ENCODE results near the gene OR10P1.

GRCh38 chr12:55685671-55686070, 49.0 kb downstream of the OR10P1 start:
- TF ChIP-seq FOXK2 (IDR thresholded peaks at IDR 0.05) = no peak
- no peak for TF ChIP-seq SP1 (IDR thresholded peaks at IDR 0.05)
- TF ChIP-seq L3MBTL2 (conservative IDR thresholded peaks at IDR 0.05) = no peak
- TF ChIP-seq TARDBP (IDR thresholded peaks at IDR 0.05) = no peak
- no peak for TF ChIP-seq ZNF384 (IDR thresholded peaks at IDR 0.05)
- TF ChIP-seq ELF4 (IDR thresholded peaks at IDR 0.05) = no peak
- TF ChIP-seq FOXM1 (IDR thresholded peaks at IDR 0.05; ENCODE audit: borderline replicate concordance) = no peak
- no peak for TF ChIP-seq NFRKB (IDR thresholded peaks at IDR 0.05)
- TF ChIP-seq SUZ12 (IDR thresholded peaks at IDR 0.05) = no peak
- no peak for TF ChIP-seq ARNT (IDR thresholded peaks at IDR 0.05)
